ENCODE data around the gene AGPAT2.

DNA sequence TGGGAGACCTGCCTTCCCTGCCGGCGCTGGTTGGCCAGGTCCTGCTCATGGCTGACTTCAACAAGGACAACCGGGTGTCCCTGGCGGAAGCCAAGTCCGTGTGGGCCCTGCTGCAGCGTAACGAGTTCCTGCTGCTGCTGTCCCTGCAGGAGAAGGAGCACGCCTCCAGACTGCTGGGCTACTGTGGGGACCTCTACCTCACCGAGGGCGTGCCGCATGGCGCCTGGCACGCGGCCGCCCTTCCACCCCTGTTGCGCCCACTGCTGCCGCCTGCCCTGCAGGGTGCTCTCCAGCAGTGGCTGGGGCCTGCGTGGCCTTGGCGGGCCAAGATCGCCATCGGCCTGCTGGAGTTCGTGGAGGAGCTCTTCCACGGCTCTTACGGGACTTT lies 35.7 kb upstream of the AGPAT2 start:
- TF ChIP-seq, protein P1, sequence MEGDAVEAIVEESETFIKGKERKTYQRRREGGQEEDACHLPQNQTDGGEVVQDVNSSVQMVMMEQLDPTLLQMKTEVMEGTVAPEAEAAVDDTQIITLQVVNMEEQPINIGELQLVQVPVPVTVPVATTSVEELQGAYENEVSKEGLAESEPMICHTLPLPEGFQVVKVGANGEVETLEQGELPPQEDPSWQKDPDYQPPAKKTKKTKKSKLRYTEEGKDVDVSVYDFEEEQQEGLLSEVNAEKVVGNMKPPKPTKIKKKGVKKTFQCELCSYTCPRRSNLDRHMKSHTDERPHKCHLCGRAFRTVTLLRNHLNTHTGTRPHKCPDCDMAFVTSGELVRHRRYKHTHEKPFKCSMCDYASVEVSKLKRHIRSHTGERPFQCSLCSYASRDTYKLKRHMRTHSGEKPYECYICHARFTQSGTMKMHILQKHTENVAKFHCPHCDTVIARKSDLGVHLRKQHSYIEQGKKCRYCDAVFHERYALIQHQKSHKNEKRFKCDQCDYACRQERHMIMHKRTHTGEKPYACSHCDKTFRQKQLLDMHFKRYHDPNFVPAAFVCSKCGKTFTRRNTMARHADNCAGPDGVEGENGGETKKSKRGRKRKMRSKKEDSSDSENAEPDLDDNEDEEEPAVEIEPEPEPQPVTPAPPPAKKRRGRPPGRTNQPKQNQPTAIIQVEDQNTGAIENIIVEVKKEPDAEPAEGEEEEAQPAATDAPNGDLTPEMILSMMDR (conservative IDR thresholded peaks at IDR 0.05; ENCODE audit: low read depth, low read length) = no peak
- TF ChIP-seq EZH2 (IDR thresholded peaks at IDR 0.05; ENCODE audit: low read length, unreplicated experiment) = no peak
